Bronchial epithelial cell (primary cell): ENCODE results near the gene HNRNPC. TPM values are rescaled to one million over a fixed set of nuclear protein-coding genes. Genes with fewer than 3 reads are reported as not detected.

ENCODE experiments used
- DNase-seq: peaks from one replicate; pipeline ENCODE4 v3.0.0-alpha.2; 2010; ENCODE audit warnings: low read depth
- FAIRE-seq: peaks from 2 replicates; lab custom pipeline; 2011; peaks lifted over from hg19 to GRCh38; lab: Jason Lieb, UNC
- H3K27me3 ChIP-seq: 2 replicates; pipeline ENCODE4 v1.5.1; 2011; ENCODE audit warnings: low read length; ENCODE audit not compliant: control insufficient read depth, insufficient read depth
- H3K36me3 ChIP-seq: 2 replicates; pipeline ENCODE4 v1.5.1; 2011; ENCODE audit warnings: low read length; ENCODE audit not compliant: control insufficient read depth, insufficient read depth
- H3K4me3 ChIP-seq: 2 replicates; pipeline ENCODE4 v1.5.1; 2011; ENCODE audit warnings: mild to moderate bottlenecking, low read depth, low read length, control low read depth
- CTCF ChIP-seq: IDR thresholded peaks from 2 replicates; pipeline ENCODE4 v1.5.1; 2011; ENCODE audit warnings: mild to moderate bottlenecking, moderate library complexity, low read length, control low read depth, inconsistent platforms; ENCODE audit not compliant: insufficient read depth, severe bottlenecking
- total RNA-seq: library from RNA; depleted of rRNA; stranded (reverse); fragments of >200 nt; gene quantifications from 2 replicates; pipeline ENCODE4 v1.2.1, GENCODE V29; 2014

The HNRNPC gene
- total RNA-seq, result 870 and 967 TPM in 2 replicates

- H3K27me3 ChIP-seq, result no peaks in the 10 kb centered on the region
- TF ChIP-seq CTCF, result no peak
- H3K4me3 ChIP-seq, result peak within 1 kb of the TSS; percentile 84
- peak; percentile 100 for DNase-seq
- no peaks in the 10 kb centered on the region for H3K36me3 ChIP-seq
- peak; percentile 50 for FAIRE-seq
These were observed at the start of gene HNRNPC for GRCh38 chr14:21269252-21270046. Gene HNRNPC, minus strand, starts transcription at chr14:21269442. Its CDS starts 35,249 bp downstream, at chr14:21234193.

GRCh38 chr14:21317398-21317797 lies 48.2 kb upstream of the HNRNPC start:
- DNase-seq, result no peak
- FAIRE-seq, result no peak

GRCh38 chr14:21313512-21313911 lies 44.3 kb upstream of the HNRNPC start:
- no peaks in the 10 kb centered on the region for H3K27me3 ChIP-seq
- no peak for FAIRE-seq
- no peak overlapping the region for H3K4me3 ChIP-seq
- H3K36me3 ChIP-seq, result no peaks in the 10 kb centered on the region
- no peak for DNase-seq
- TF ChIP-seq CTCF, result no peak

More at GRCh38 chr14:21317398-21317797, 48.2 kb upstream of the HNRNPC start:
- H3K27me3 ChIP-seq, result no peaks in the 10 kb centered on the region
- H3K4me3 ChIP-seq, result no peak overlapping the region
- H3K36me3 ChIP-seq, result no peaks in the 10 kb centered on the region
- TF ChIP-seq CTCF, result no peak

GRCh38 chr14:21311614-21312013 lies 42.4 kb upstream of the HNRNPC start:
- FAIRE-seq, result no peak

GRCh38 chr14:21309956-21310355 lies 40.7 kb upstream of the HNRNPC start:
- TF ChIP-seq CTCF, result no peak
- Histone ChIP-seq H3K27me3 (no peaks in the 10 kb centered on the region), H3K36me3 (no peaks in the 10 kb centered on the region), H3K4me3 (no peak overlapping the region)
- no peak for FAIRE-seq
- DNase-seq, result no peak

More at GRCh38 chr14:21311614-21312013, 42.4 kb upstream of the HNRNPC start:
- TF ChIP-seq CTCF, result no peak
- H3K4me3 ChIP-seq, result no peak overlapping the region
- DNase-seq, result no peak
- no peaks in the 10 kb centered on the region for H3K27me3 ChIP-seq
- H3K36me3 ChIP-seq, result no peaks in the 10 kb centered on the region

- TF ChIP-seq CTCF, result no peak
These were observed 40.0 kb upstream of the HNRNPC start for GRCh38 chr14:21309238-21309636.

More at GRCh38 chr14:21309238-21309636, 40.0 kb upstream of the HNRNPC start:
- FAIRE-seq, result no peak
- Histone ChIP-seq H3K4me3 (peak overlapping the region; percentile 14), H3K27me3 (no peaks in the 10 kb centered on the region), H3K36me3 (no peaks in the 10 kb centered on the region)
- DNase-seq, result no peak
